ENCODE results near the gene GALR2. TPM values are rescaled to one million over a fixed set of nuclear protein-coding genes. Genes with fewer than 3 reads are reported as not detected.

Gene GALR2
- total RNA-seq, 1 donor from 2014 or later: 3.3 TPM

DNA sequence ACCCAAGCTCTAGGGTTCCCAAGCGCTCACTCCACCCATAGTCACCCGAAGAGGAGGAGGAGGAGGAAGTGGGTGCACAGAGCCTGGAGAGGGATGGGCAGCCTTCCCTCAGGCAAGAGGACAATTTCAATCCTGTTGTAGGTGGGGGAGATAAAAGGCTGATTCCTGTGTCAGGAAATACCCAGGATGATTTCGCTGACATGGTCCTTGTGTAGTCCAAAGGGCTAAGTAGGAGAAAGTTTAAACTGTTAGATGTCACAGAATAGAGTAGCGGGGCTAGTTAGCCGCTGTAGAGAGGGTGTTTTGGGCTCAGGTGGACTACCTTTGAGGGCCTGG, 30.3 kb downstream of the GALR2 start:
- Mint-ChIP-seq H3K36me3 (ENCODE audit: unreplicated experiment) (peaks cover 4% of the 10 kb centered on the region), H3K9me3 (ENCODE audit: unreplicated experiment) (peaks cover 2% of the 10 kb centered on the region), H3K4me3 (ENCODE audit: unreplicated experiment) (no peak overlapping the region), H3K27ac (ENCODE audit: unreplicated experiment) (no peak overlapping the region), H3K27me3 (ENCODE audit: unreplicated experiment) (no peaks in the 10 kb centered on the region), H3K4me1 (ENCODE audit: low read depth, unreplicated experiment) (peaks cover 3% of the 10 kb centered on the region)
- no peak for DNase-seq
- TF ChIP-seq, protein P1, sequence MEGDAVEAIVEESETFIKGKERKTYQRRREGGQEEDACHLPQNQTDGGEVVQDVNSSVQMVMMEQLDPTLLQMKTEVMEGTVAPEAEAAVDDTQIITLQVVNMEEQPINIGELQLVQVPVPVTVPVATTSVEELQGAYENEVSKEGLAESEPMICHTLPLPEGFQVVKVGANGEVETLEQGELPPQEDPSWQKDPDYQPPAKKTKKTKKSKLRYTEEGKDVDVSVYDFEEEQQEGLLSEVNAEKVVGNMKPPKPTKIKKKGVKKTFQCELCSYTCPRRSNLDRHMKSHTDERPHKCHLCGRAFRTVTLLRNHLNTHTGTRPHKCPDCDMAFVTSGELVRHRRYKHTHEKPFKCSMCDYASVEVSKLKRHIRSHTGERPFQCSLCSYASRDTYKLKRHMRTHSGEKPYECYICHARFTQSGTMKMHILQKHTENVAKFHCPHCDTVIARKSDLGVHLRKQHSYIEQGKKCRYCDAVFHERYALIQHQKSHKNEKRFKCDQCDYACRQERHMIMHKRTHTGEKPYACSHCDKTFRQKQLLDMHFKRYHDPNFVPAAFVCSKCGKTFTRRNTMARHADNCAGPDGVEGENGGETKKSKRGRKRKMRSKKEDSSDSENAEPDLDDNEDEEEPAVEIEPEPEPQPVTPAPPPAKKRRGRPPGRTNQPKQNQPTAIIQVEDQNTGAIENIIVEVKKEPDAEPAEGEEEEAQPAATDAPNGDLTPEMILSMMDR (IDR thresholded peaks at IDR 0.05; ENCODE audit: partially characterized antibody, unreplicated experiment): no peak

DNA sequence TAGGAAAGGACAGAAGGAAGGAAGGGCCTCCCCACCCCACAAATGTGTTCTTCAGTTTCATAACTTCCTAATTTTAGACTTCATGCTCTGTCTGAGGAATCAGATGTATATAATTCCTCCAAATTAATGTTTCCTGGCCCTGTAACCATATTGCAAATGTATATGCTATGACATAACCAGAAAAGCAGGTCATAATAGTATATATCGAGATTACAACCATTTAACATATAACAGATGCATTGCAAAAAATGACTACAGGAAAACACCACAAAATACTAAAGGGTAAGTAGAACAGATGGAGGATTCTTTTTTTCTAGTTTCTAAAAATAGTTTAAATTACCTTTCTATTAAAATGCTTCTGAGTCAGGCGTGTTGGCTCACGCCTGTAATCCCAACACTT, 32.1 kb downstream of the GALR2 start:
- no peaks in the 10 kb centered on the region for H3K27me3 Mint-ChIP-seq (ENCODE audit: unreplicated experiment)
- TF ChIP-seq, protein P1 (IDR thresholded peaks at IDR 0.05; ENCODE audit: partially characterized antibody, unreplicated experiment): no peak
- peaks cover 2% of the 10 kb centered on the region for H3K9me3 Mint-ChIP-seq (ENCODE audit: unreplicated experiment)
- no peak overlapping the region for H3K27ac Mint-ChIP-seq (ENCODE audit: unreplicated experiment)
- peaks cover 3% of the 10 kb centered on the region for H3K4me1 Mint-ChIP-seq (ENCODE audit: low read depth, unreplicated experiment)
- H3K36me3 Mint-ChIP-seq (ENCODE audit: unreplicated experiment): no peaks in the 10 kb centered on the region
- no peak for DNase-seq
- no peak overlapping the region for H3K4me3 Mint-ChIP-seq (ENCODE audit: unreplicated experiment)

GRCh38 chr17:76107509-76107908, 32.9 kb downstream of the GALR2 start:
- H3K4me3 Mint-ChIP-seq (ENCODE audit: unreplicated experiment): no peak overlapping the region
- TF ChIP-seq, protein P1 (IDR thresholded peaks at IDR 0.05; ENCODE audit: partially characterized antibody, unreplicated experiment): peak; percentile 25
- H3K27ac Mint-ChIP-seq (ENCODE audit: unreplicated experiment): no peak overlapping the region
- H3K9me3 Mint-ChIP-seq (ENCODE audit: unreplicated experiment): peaks cover 2% of the 10 kb centered on the region
- H3K4me1 Mint-ChIP-seq (ENCODE audit: low read depth, unreplicated experiment): peaks cover 3% of the 10 kb centered on the region
- no peaks in the 10 kb centered on the region for H3K36me3 Mint-ChIP-seq (ENCODE audit: unreplicated experiment)
- no peak for DNase-seq
- no peaks in the 10 kb centered on the region for H3K27me3 Mint-ChIP-seq (ENCODE audit: unreplicated experiment)

DNA sequence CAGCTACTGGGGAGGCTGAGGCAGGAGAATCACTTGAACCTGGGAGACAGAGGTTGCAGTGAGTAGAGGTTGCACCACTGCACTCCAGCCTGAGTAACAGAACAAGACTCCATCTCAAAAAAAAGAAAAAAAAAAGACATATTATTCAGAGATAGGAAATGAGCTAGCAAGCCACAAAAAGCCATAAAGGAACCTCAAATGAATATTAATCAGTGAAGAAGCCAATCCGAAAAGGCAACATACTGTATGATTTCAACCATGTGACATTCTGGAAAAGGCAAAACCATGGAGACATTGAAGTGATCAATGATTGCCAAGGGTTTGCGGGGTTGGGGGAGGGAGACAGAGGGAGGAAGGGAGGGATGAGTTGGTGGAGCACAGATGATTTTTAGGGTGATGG, 37.4 kb downstream of the GALR2 start:
- TF ChIP-seq, protein P1 (IDR thresholded peaks at IDR 0.05; ENCODE audit: partially characterized antibody, unreplicated experiment): no peak
- H3K27me3 Mint-ChIP-seq (ENCODE audit: unreplicated experiment): no peaks in the 10 kb centered on the region
- H3K4me3 Mint-ChIP-seq (ENCODE audit: unreplicated experiment): no peak overlapping the region
- H3K9me3 Mint-ChIP-seq (ENCODE audit: unreplicated experiment): no peaks in the 10 kb centered on the region
- H3K36me3 Mint-ChIP-seq (ENCODE audit: unreplicated experiment): no peaks in the 10 kb centered on the region
- H3K27ac Mint-ChIP-seq (ENCODE audit: unreplicated experiment): no peak overlapping the region
- no peak for DNase-seq
- H3K4me1 Mint-ChIP-seq (ENCODE audit: low read depth, unreplicated experiment): no peaks in the 10 kb centered on the region

GRCh38 chr17:76115138-76115754, 40.7 kb downstream of the GALR2 start:
- no peak overlapping the region for H3K27ac Mint-ChIP-seq (ENCODE audit: unreplicated experiment)
- H3K9me3 Mint-ChIP-seq (ENCODE audit: unreplicated experiment): no peaks in the 10 kb centered on the region
- TF ChIP-seq, protein P1 (IDR thresholded peaks at IDR 0.05; ENCODE audit: partially characterized antibody, unreplicated experiment): no peak
- peaks cover 2% of the 10 kb centered on the region for H3K27me3 Mint-ChIP-seq (ENCODE audit: unreplicated experiment)
- DNase-seq: no peak
- H3K4me3 Mint-ChIP-seq (ENCODE audit: unreplicated experiment): no peak overlapping the region
- H3K36me3 Mint-ChIP-seq (ENCODE audit: unreplicated experiment): no peaks in the 10 kb centered on the region
- no peaks in the 10 kb centered on the region for H3K4me1 Mint-ChIP-seq (ENCODE audit: low read depth, unreplicated experiment)
